ENCODE measurements around the gene DOCK8.
"Not testable (repeated sequence)": the region's sequence is repeated elsewhere in the genome, so short reads cannot be mapped to it uniquely, and the experiment has no call there.

The DOCK8 gene

DNA sequence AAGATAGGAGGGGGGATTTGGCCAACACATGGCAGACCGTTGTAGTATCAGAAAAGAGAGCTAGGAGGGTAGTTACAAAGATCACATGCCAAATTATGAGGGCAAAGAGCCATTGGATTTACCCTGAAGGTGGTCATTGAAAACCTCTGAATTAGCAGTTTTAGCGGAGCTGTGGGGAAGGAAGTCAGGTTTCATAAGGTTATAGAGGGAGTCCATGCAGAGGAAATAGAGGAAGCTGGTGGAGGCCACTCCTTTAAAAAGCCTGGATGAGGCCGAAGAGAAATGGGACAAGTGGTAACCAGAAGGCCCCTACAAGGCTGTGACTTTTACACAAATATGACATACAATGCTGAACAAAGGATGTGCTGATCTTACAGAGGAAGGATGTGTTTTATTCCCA lies 13.2 kb downstream of the DOCK8 start:
- no peak for DNase-seq

DNA sequence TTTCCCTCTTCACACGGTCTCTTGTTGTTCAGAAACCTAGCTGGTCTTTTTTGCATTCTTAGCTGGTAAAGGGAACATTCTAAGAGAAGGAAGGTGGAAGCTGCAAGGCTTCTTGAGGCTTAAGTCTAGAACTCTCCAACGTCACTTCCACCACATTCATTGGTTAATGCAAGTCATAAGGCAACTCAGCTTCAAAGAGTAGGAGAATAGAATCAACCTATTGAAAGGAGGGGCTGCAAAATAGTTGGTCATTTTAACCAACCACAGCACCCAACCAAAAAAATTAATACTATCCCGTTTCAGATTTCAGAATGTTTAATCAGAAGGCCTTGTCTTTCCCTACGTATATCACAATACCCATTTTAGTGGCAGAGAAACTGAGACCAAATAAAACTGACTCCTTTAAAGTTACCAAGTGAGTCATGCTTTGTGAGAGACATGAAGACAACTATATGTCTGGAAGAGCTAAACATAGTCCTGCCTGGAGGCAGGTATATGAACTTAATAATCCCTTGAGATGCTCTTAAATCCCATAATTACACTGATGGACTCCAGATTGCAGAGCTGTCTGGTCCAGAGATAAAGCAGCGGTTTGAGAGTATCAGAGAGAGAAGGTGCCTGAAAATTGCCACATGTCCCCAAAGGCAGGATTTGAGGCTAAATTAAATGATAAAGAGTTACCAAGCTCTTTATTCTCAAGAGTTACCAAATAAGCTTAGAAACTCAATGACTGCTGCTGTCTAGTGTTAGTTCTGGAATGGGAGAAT lies 14.4 kb downstream of the DOCK8 start:
- DNase-seq = no peak

DNA sequence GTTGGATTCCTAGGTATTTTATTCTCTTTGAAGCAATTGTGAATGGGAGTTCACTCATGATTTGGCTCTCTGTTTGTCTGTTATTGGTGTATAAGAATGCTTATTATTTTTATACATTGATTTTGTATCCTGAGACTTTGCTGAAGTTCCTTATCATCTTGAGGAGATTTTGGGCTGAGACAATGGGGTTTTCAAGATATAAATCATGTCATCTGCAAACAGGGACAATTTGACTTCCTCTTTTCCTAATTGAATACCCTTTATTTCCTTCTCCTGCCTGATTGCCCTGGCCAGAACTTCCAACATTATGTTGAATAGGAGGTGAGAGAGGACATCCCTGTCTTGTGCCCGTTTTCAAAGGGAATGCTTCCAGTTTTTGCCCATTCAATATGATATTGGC lies 17.0 kb downstream of the DOCK8 start:
- not testable (repeated sequence) for DNase-seq

GRCh38 chr9:233708-234107 lies 19.0 kb downstream of the DOCK8 start:
- not testable (repeated sequence) for DNase-seq

DNA sequence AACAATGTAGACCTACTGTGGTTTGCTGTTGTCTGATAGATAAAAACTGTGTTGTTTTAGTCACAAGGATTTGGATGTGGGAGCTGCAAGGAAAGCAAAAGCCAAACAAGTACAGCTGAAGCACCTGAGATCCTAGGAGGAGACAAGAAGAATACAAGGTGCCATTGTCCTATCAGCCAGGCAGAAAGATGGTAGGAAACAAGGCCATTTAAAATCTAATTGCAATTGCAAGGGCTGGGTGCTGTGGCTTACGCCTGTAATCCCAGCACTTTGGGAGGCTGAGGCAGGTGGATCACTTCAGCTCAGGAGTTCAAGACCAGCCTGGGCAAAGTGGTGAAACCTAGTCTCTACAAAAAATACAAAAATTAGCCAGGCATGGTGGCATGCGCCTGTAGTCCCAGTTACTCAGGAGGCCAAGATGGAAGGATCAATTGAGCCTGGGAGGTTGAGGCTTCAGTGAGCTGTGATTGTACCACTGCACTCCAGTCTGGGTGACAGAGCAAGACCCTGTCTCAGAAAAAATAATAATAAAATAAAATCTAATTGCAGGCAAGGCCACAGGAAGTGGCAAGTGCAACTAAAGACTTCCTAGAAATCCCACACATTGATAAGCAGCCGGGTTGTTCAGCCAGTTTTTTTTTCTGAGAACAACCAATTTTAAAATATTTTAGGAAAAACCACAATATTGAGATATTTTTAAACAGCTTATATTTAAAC lies 22.6 kb downstream of the DOCK8 start:
- DNase-seq = no peak

DNA sequence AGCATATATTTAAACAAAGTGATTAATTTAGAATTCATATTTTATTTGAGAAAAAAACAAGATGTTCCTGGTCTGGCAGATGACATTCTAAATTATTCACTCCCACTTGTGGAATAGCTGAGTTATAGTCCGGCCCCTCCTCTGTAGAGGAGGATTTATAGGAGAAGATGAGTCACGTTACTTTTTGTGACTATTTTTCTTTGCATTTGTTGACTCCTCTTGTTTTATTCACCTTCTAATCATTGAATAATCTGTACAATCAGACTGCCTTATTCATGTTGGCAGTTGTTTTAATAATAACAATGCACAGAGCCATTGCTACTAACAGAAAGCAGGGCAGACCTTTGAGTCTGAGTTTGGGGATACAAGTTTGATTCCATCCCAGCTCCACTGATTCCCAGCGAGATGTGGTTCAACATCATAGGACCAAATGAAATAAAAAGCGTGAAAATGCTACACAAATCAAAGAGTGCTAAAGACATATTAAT lies 23.2 kb downstream of the DOCK8 start:
- DNase-seq = no peak

- no peak for DNase-seq
Observed at GRCh38 chr9:242461-243080, 27.9 kb downstream of the DOCK8 start.

- DNase-seq = no peak
Observed at GRCh38 chr9:248278-248961, 33.8 kb downstream of the DOCK8 start.

DNA sequence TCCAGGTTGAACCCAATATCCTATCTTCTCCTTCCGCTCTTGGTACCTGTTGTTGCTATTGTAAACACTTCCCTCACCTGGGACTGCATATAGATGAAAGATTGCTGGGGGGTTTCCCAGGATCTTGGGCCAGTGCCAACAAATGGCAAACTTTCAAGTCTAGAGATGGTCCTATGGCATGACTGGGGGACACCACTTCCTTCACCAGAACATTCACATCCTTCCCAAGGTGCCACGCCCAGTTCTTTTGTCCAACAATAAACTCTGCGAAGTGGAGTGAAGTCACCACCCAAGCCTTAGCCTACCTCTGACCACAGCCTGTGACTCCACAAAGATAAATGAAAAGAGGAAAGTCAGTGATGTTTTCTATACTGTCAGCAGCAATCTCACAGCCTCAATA lies 34.4 kb downstream of the DOCK8 start:
- no peak for DNase-seq

DNA sequence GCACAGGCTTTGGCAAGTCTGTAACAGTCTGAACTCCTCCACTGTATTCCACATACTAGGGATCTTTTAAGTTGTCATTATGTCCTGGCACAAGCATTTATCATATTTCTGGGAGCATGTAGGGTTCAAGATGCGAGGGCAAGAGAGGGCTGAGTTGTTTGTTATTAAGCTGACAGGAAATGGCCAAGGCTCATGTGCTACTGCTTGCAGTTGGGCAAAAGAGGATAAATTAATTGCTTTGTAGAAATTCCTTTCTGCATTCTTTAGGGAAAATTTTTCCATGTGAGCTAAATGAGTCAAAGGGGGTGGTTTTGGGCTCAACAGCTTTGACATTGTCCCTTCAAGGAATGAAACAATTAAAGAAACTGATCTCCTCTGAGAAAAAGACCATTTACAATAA lies 35.4 kb downstream of the DOCK8 start:
- DNase-seq = no peak

DNA sequence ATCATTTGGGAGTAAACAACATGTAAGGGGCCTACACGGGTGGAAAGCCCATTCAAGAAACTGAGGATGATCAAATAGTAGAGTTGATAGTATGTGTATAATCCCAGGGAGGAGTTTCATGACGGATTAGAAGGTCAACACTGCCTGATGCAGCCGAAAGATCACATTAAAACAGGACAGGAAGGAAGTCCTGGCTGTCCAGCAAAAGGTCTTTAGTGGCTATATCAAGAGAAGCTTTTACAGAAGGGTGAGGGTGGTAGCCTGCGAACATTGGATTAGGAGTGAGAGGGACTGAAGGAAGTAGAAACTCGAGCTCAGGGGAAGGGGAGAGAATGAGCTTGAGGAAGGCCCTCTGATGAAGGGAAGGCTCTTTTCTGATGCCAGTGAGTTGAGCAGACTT lies 36.0 kb downstream of the DOCK8 start:
- DNase-seq = no peak

GRCh38 chr9:251398-251797 lies 36.7 kb downstream of the DOCK8 start:
- DNase-seq = no peak

GRCh38 chr9:253539-253938 lies 38.9 kb downstream of the DOCK8 start:
- DNase-seq = no peak

- no peak for DNase-seq
Observed at GRCh38 chr9:254516-254915, 39.9 kb downstream of the DOCK8 start.

DNA sequence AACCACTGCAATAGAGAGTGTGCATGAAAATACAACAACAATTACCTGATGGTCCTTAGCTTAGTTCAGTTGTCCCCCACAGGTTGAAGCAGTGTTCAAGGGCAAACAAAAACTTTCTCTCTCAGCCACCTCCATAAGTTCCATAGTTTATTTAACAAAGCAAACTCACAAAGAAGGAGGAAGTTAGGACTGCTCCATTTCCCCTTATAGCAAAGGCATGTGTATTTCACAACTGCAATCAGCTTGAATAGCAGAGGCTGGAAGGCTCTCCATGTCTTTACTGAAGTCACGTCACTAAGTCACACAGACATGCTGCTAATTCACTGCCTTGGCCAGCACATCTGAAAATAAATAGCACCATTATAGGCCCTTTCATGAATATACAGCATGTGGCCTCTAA lies 43.3 kb downstream of the DOCK8 start:
- no peak for DNase-seq

GRCh38 chr9:259405-260404 lies 45.0 kb downstream of the DOCK8 start:
- DNase-seq = no peak

DNA sequence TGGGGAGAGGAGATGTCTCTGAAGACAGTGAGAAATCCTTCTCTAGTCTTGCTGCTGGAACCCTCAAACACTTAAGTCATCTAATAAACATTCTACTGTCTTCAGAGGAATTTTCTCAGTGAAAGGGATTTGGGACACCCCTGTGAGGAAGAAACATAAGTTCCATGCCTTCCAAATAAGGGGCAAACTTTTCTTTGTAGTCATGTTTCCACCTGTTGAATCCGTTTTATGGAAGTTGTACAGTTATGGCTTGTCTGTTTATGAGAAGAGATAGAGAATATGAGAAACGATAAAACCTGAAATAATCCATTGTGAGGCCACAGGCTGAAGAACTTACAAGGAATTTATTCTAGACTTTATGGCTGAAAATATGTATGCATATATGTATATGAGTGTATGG lies 49.6 kb downstream of the DOCK8 start:
- no peak for DNase-seq

DNA sequence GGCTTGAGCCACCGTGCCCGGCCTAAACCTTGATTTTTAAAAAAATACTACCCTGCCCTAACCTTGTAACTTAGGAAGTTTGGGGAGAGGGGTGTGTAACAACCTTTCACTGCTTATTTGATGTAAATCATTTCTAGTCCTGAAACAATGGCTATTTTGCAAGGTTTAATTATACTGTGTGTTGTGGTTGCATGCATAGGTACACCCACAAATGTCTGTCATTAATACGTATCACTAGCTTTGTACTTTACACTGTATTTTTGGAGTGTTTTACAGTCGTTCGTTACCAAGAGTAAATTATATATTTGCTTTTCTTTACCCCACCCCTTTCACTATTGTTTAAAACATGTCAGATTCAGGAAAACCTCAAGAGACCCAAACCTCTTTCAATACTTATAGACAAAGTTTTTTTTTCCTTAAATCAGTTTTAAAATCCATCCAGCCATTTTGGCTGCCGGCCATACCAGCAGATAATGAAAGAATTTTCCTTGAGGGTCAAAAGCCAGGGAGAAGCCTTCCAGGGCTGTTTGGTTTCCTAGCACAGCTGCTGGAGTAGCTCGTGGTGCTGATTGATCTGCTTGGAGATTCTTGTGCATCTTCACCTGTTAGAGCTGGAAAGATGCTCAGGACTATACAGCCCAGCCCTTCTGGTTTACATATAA lies 50.7 kb downstream of the DOCK8 start:
- no peak for DNase-seq

DNA sequence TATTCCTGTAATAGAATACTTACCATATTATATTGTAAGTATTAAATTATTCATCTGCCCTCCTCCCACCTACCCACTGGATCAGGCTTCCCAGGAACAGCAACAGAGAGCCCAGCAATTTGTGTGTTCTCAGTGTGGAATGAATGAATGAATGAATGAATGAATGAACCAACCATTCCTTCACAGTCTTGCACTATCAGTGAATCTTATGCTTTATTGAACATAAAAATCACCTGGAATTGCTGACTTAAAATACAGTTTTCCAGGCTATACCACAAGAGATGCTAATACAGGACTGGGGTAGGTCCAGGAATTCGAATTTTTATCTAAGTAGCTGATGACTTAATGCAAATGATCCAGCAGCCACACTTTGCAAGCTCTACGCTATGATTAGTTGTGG lies 51.6 kb downstream of the DOCK8 start:
- DNase-seq = no peak

- DNase-seq = no peak
Observed at GRCh38 chr9:268616-269015, 54.0 kb downstream of the DOCK8 start.

DNA sequence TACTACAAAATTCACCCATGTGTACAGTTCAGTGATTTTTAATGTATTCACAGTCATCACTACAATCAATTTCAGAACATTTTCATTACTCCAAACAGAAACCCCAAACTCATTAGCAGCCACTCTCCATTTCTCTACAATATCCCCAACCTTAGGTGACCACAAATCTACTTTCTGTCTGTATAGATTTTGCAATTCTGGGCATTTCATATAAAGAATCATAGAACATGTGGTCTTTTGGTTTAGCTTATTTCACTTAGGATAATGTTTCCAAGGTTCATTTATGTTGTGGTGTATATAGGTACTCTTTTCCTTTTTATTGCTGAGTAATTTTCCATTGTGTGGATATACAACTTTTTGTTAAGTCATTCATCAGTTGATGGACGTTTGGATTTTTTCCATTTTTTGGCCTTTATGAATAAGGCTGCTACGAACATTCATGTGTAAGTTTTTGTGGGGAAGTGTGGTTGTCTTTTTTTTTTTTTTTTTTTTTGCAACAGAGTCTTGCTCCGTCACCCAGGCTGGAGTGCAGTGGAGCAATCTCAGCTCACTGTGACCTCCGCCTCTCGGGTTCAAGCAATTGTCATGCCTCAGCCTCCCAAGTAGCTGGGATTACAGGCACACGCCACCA lies 54.5 kb downstream of the DOCK8 start:
- DNase-seq = no peak

Data from NCI-H774 (cell line).